K562 (cell line): ENCODE data around the gene ATP6V0C. TPM values are rescaled to one million over a fixed set of nuclear protein-coding genes. Genes with fewer than 3 reads are reported as not detected.
"Not testable (repeated sequence)": the region's sequence is repeated elsewhere in the genome, so short reads cannot be mapped to it uniquely, and the experiment has no call there.

Experiments
- ATAC-seq: fragments of 200-7000 bp; cut with Tn5 transposase; 3 replicates; pipeline ENCODE4 v1.9.1; 2020; ENCODE audit warnings: moderate library complexity
- BruUV-seq: library from RNA; stranded (reverse); fragments of 400-500 nt; replicated peaks from 2 replicates; lab custom pipeline; 2021; lab: Mats Ljungman, UMichigan
- CTCF ChIA-PET: fragments of 300-600 bp; formaldehyde crosslinking; extraction: SDS; loops from one replicate; lab custom pipeline; 2021; ENCODE audit warnings: low intra/inter-chr PET ratio; lab: Yijun Ruan, JAX
- POLR2A ChIA-PET: fragments of 300-600, 350-650 bp; sonication (Branson Sonifier 250); formaldehyde crosslinking; extraction: SDS; loops from one replicate; lab custom pipeline; 2021; ENCODE audit warnings: antibody characterized with exemption, inconsistent platforms; lab: Yijun Ruan, JAX
- DNase-seq, 4 experiments: peaks; one replicate each; pipeline versions ENCODE4 v3.0.0 to v3.0.0-alpha.2; 2011 to 2018; ENCODE audit warnings: low spot score in 3 of 4, mixed read lengths in 3 of 4; ENCODE audit errors: extremely low read depth in 1 of 4
- FAIRE-seq: peaks from 2 replicates; lab custom pipeline; 2011; peaks lifted over from hg19 to GRCh38; lab: Jason Lieb, UNC
- H2AFZ ChIP-seq: 2 replicates; pipeline ENCODE4 v1.6.0; 2011; ENCODE audit warnings: low read depth, low read length, control low read depth, inconsistent platforms
- H3K27ac ChIP-seq: fragments of 200-600 bp; 3 replicates; pipeline ENCODE4 v1.8.0; 2011; ENCODE audit warnings: low read depth, mild to moderate bottlenecking, control low read depth, inconsistent platforms, low read length, moderate library complexity, mixed read lengths; ENCODE audit errors: extremely low read depth
- H3K27me3 ChIP-seq, 2 experiments: fragments of 300-600 bp in 1 of 2; 2 replicates in 1 of 2; 3 replicates in 1 of 2; pipeline versions ENCODE4 v1.6.0 to v1.8.0; 2011; ENCODE audit warnings: inconsistent platforms in 2 of 2, low read length in 2 of 2, mild to moderate bottlenecking in 1 of 2, mixed read lengths in 1 of 2, moderate library complexity in 1 of 2; ENCODE audit not compliant: control insufficient read depth in 2 of 2, insufficient read depth in 2 of 2
- H3K36me3 ChIP-seq: fragments of 300-600 bp; 3 replicates; pipeline ENCODE4 v1.8.0; 2011; ENCODE audit warnings: mild to moderate bottlenecking, low read length, inconsistent platforms; ENCODE audit not compliant: control insufficient read depth, insufficient read depth
- H3K4me1 ChIP-seq, 2 experiments: fragments of 200-600 bp in 1 of 2; replicated peaks in 1 of 2; 2 replicates in 1 of 2; 3 replicates in 1 of 2; pipeline versions ENCODE4 v1.5.1 to v1.8.0; 2011; ENCODE audit warnings: inconsistent platforms in 2 of 2, low read length in 2 of 2, mild to moderate bottlenecking in 1 of 2, mixed read lengths in 1 of 2, moderate library complexity in 1 of 2; ENCODE audit not compliant: control insufficient read depth in 2 of 2, insufficient read depth in 2 of 2
- H3K4me2 ChIP-seq: 2 replicates; pipeline ENCODE4 v1.6.1; 2011; ENCODE audit warnings: low read length, control low read depth, inconsistent platforms, mixed read lengths; ENCODE audit not compliant: insufficient read depth
- H3K4me3 ChIP-seq: fragments of 200-600 bp; sonication (generic), shearing (Covaris generic); 2 replicates; pipeline ENCODE4 v1.5.1; 2016; ENCODE audit warnings: control low read depth, inconsistent platforms
- H3K79me2 ChIP-seq: fragments of 200-600 bp; 3 replicates; pipeline ENCODE4 v1.8.0; 2011; ENCODE audit warnings: low read length, inconsistent platforms; ENCODE audit not compliant: control insufficient read depth, insufficient read depth
- H3K9ac ChIP-seq, 2 experiments: 2 replicates each; pipeline versions ENCODE4 v1.6.0 to v1.6.1; 2011; ENCODE audit warnings: low read depth in 2 of 2, low read length in 2 of 2, control low read depth in 1 of 2, inconsistent platforms in 1 of 2, mild to moderate bottlenecking in 1 of 2, mixed read lengths in 1 of 2; ENCODE audit not compliant: insufficient read depth in 1 of 2
- H3K9me1 ChIP-seq: one replicate; pipeline ENCODE4 v1.6.0; 2011; ENCODE audit warnings: inconsistent platforms, mild to moderate bottlenecking, low read length, moderate library complexity; ENCODE audit not compliant: control insufficient read depth, insufficient read depth
- H3K9me3 ChIP-seq: replicated peaks from 2 replicates; pipeline ENCODE4 v1.5.1; 2011; ENCODE audit warnings: low read depth, low read length, inconsistent platforms; ENCODE audit not compliant: control insufficient read depth, insufficient read depth
- H4K20me1 ChIP-seq: replicated peaks from 2 replicates; pipeline ENCODE4 v1.6.1; 2011; ENCODE audit warnings: low read length, inconsistent platforms, mixed read lengths; ENCODE audit not compliant: control insufficient read depth, insufficient read depth
- CEBPB ChIP-seq: fragments of 450-650 bp; IDR thresholded peaks from 2 replicates; pipeline ENCODE4 v1.6.1; 2016; ENCODE audit warnings: missing genetic modification characterization, missing compliant biosample characterization
- CEBPG ChIP-seq, 3 experiments: fragments of 200-800 bp in 1 of 3; sonication (Bioruptor generic) in 1 of 3; sonication (generic) in 1 of 3; formaldehyde crosslinking in 1 of 3; IDR thresholded peaks in 2 of 3; conservative IDR thresholded peaks in 1 of 3; 2 replicates each; pipeline versions ENCODE4 v1.6.1 to v1.8.0; 2016 to 2022; ENCODE audit warnings: missing compliant biosample characterization in 2 of 3, missing genetic modification characterization in 2 of 3, mild to moderate bottlenecking in 1 of 3, missing genetic modification reagents in 1 of 3
- TEAD4 ChIP-seq, 2 experiments: sonication (generic) in 1 of 2; formaldehyde crosslinking in 1 of 2; IDR thresholded peaks; 2 replicates each; pipeline versions ENCODE4 v1.6.1 to v1.8.0; 2012 to 2022; ENCODE audit warnings: borderline replicate concordance in 1 of 2, inconsistent platforms in 1 of 2, low read length in 1 of 2, mild to moderate bottlenecking in 1 of 2, missing genetic modification reagents in 1 of 2
- ZNF384 ChIP-seq: IDR thresholded peaks from 2 replicates; pipeline ENCODE4 v1.6.1; 2012; ENCODE audit warnings: low read depth, low read length, improper control_type of control experiment
- WGBS: fragments of 100-300 bp; shearing (Covaris generic); methylation state at CpG from one replicate; pipeline ENCODE4 v1.1.6; 2016; ENCODE audit warnings: low coverage, mixed read lengths; ENCODE audit not compliant: insufficient coverage; ENCODE audit errors: missing lambda C conversion rate; 5-methylcytosine and 5-hydroxymethylcytosine counted together
- in situ Hi-C: fragments of 300-500 bp; cut with MboI; formaldehyde crosslinking; loops from 4 replicates; pipeline ENCODE4 v1.15.0; 2018; ENCODE audit warnings: inconsistent platforms, mixed read lengths
- intact Hi-C: fragments of 100-400 bp; cut with micrococcal nuclease; formaldehyde crosslinking; loops from 2 replicates; pipeline ENCODE4 v1.14.2; 2022
- polyA plus RNA-seq, 8 experiments: library from polyadenylated mRNA; depleted of rRNA in 4 of 8; stranded (reverse) in 5 of 8; unstranded in 3 of 8; fragments of >200 nt; fragmentation: Nextera tagmentation in 2 of 8; fragmentation: Illumina TruSeq in 1 of 8; extraction: Ambion mirVana in 2 of 8; extraction: Trizol in 1 of 8; gene quantifications; 2 replicates each; pipeline versions ENCODE4 v1.2.1 to v1.2.3, GENCODE V29; 2011 to 2014; ENCODE audit warnings: inconsistent platforms in 1 of 8, missing spikeins in 1 of 8
- total RNA-seq, 7 experiments: library from RNA; depleted of rRNA in 6 of 7; stranded (reverse); fragments of >200 nt in 6 of 7; fragmentation: Illumina TruSeq in 2 of 7; extraction: Trizol in 2 of 7; gene quantifications; 2 replicates each; pipeline versions ENCODE4 v1.2.1 to v1.2.3, GENCODE V29; 2011 to 2021; ENCODE audit warnings: low replicate concordance in 1 of 7
- TF ChIP-seq, protein P1 (sequence below), 2 experiments: fragments of 450-650 bp in 1 of 2; sonication (generic) in 1 of 2; formaldehyde crosslinking in 1 of 2; IDR thresholded peaks in 1 of 2; conservative IDR thresholded peaks in 1 of 2; 2 replicates each; pipeline versions ENCODE4 v1.6.1 to v1.8.1; 2016 to 2023; ENCODE audit warnings: mild to moderate bottlenecking in 2 of 2, moderate library complexity in 2 of 2, inconsistent platforms in 1 of 2, missing genetic modification reagents in 1 of 2
- TF ChIP-seq, protein P2 (sequence below), 3 experiments: IDR thresholded peaks in 2 of 3; conservative IDR thresholded peaks in 1 of 3; 2 replicates each; pipeline ENCODE4 v1.5.1; 2011 to 2012; ENCODE audit warnings: low read length in 3 of 3, mild to moderate bottlenecking in 3 of 3, control low read depth in 2 of 3, improper control_type of control experiment in 1 of 3, inconsistent platforms in 1 of 3, low read depth in 1 of 3, mixed read lengths in 1 of 3, moderate library complexity in 1 of 3; ENCODE audit not compliant: insufficient read depth in 2 of 3

Gene ATP6V0C
- total and polyA plus RNA-seq, 9 of the 15 experiments (the other 6 are each of a cell fraction or from before 2014, with no cell fraction given): 2.9 to 228 (median 22.7) TPM

GRCh38 chr16:2551420-2551889, 37.7 kb downstream of the ATP6V0C start:
- POLR2A ChIA-PET; intact Hi-C loops; H3K4me1 ChIP-seq; H3K79me2 ChIP-seq; H4K20me1 ChIP-seq; H3K9me3 ChIP-seq; H3K27ac ChIP-seq; H3K9me1 ChIP-seq; in situ Hi-C loops; H3K4me3 ChIP-seq; FAIRE-seq; H3K9ac ChIP-seq; BruUV-seq; H2AFZ ChIP-seq; H3K36me3 ChIP-seq; H3K4me2 ChIP-seq; CTCF ChIA-PET; DNase-seq; H3K27me3 ChIP-seq; TF ChIP-seq TEAD4 (CRISPR knock-in tag; IDR thresholded peaks at IDR 0.05; ENCODE audit: borderline replicate concordance): not testable (repeated sequence)
- WGBS: 66% methylated on average over 5 of the region's 17 CpGs
- peak; percentile 89 for TF ChIP-seq CEBPB
- peak; percentile 77 for TF ChIP-seq ZNF384
- peak; percentile 24; the same call in 1 of the 2 replicates for TF ChIP-seq TEAD4 (IDR thresholded peaks at IDR 0.05; ENCODE audit: low read length)
- peak; percentile 34; the same call in 1 of the 2 replicates for TF ChIP-seq CEBPG (CRISPR knock-in tag; IDR thresholded peaks at IDR 0.05)
- TF ChIP-seq CEBPG (tag; conservative IDR thresholded peaks at IDR 0.05 in 1 of 2, IDR thresholded peaks at IDR 0.05 in 1 of 2): peak in 1 of 2 experiments; percentile 64; a peak in 1 of 4 replicates
- TF ChIP-seq, protein P1, sequence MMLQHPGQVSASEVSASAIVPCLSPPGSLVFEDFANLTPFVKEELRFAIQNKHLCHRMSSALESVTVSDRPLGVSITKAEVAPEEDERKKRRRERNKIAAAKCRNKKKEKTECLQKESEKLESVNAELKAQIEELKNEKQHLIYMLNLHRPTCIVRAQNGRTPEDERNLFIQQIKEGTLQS (IDR thresholded peaks at IDR 0.05): peak; percentile 81
- TF ChIP-seq, protein P1 (CRISPR knock-in tag; conservative IDR thresholded peaks at IDR 0.05): not testable (repeated sequence)
- TF ChIP-seq, protein P2, sequence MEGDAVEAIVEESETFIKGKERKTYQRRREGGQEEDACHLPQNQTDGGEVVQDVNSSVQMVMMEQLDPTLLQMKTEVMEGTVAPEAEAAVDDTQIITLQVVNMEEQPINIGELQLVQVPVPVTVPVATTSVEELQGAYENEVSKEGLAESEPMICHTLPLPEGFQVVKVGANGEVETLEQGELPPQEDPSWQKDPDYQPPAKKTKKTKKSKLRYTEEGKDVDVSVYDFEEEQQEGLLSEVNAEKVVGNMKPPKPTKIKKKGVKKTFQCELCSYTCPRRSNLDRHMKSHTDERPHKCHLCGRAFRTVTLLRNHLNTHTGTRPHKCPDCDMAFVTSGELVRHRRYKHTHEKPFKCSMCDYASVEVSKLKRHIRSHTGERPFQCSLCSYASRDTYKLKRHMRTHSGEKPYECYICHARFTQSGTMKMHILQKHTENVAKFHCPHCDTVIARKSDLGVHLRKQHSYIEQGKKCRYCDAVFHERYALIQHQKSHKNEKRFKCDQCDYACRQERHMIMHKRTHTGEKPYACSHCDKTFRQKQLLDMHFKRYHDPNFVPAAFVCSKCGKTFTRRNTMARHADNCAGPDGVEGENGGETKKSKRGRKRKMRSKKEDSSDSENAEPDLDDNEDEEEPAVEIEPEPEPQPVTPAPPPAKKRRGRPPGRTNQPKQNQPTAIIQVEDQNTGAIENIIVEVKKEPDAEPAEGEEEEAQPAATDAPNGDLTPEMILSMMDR (IDR thresholded peaks at IDR 0.05 in 2 of 3, conservative IDR thresholded peaks at IDR 0.05 in 1 of 3; ENCODE audit: insufficient read depth in 2 of 3, low read depth in 1 of 3, low read length in 3 of 3): peak in 1 of 3 experiments; percentile 23; a peak in 1 of 6 replicates
- TF ChIP-seq, all 486 proteins: peak for 6; not testable (repeated sequence) for 480
- ATAC-seq: not testable (repeated sequence)

GRCh38 chr16:2554709-2555425, 41.1 kb downstream of the ATP6V0C start:
- H3K9ac ChIP-seq, H3K4me3 ChIP-seq, H2AFZ ChIP-seq, FAIRE-seq, H3K79me2 ChIP-seq, BruUV-seq, H3K9me3 ChIP-seq, H4K20me1 ChIP-seq, H3K27ac ChIP-seq, H3K9me1 ChIP-seq, H3K36me3 ChIP-seq, H3K4me1 ChIP-seq, in situ Hi-C loops, H3K27me3 ChIP-seq, ATAC-seq, CTCF ChIA-PET, DNase-seq, H3K4me2 ChIP-seq, intact Hi-C loops, POLR2A ChIA-PET: not testable (repeated sequence)
- WGBS: no CpG with 5 or more reads among the region's 13 CpGs
